Medulla oblongata (tissue), 1 donor: ENCODE data around the gene UGGT2.
"Not testable (repeated sequence)": the region's sequence is repeated elsewhere in the genome, so short reads cannot be mapped to it uniquely, and the experiment has no call there.

Experiments
- DNase-seq: peaks from one replicate; pipeline ENCODE4 v3.0.0-alpha.2; 2015; ENCODE audit errors: extremely low spot score

The UGGT2 gene

GRCh38 chr13:95801825-95802224, 251.4 kb downstream of the UGGT2 start:
- DNase-seq, result no peak

- no peak for DNase-seq
These were observed 252.8 kb downstream of the UGGT2 start for GRCh38 chr13:95800436-95800835.

GRCh38 chr13:95797016-95797415, 256.2 kb downstream of the UGGT2 start:
- DNase-seq, result no peak

DNA sequence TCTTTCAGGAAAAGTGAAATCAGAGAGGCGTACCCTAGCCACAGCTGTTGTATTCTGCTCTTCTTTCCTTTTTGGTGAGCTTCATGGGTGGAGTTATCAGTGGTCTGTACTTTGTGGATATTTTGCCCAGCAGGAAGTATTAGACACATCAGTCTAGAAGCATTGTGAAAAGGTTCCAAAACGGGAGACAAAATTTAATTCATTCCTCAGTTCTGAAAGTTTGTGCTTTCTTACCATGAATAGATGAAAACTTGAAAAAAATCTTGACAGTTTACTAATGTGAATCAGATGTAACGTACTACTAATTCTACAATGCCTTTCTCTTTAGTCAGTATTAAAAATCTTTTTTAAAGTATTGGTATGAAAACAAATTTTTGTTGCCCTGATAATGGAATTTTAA, 259.4 kb downstream of the UGGT2 start:
- DNase-seq, result no peak

DNA sequence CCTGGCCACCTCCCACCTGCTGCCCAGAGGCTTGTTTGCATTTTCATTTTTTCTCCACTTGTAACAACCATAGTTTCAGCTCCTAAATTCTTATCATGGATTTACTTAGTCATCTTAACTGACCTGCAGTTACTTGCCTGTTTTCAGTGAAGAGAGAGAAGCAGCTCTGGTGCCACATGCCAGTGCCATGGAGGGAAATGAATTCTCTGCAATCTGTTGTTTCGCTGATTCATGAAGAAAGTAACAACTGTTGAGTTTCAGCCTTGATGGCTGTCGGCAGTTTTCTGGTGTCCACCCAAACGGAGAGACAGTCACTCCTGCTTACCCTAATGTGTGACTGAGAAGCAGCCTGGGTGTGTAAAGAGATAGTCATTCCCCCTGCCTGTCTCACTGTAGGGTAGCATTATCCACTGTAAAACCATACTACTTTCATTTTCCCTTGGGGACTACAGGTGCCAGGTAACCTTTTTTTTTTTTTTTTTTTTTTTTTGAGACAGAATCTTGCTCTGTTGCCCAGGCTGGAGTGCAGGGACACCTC, 260.1 kb downstream of the UGGT2 start:
- no peak for DNase-seq

GRCh38 chr13:95791084-95791722, 262.0 kb downstream of the UGGT2 start:
- no peak for DNase-seq

DNA sequence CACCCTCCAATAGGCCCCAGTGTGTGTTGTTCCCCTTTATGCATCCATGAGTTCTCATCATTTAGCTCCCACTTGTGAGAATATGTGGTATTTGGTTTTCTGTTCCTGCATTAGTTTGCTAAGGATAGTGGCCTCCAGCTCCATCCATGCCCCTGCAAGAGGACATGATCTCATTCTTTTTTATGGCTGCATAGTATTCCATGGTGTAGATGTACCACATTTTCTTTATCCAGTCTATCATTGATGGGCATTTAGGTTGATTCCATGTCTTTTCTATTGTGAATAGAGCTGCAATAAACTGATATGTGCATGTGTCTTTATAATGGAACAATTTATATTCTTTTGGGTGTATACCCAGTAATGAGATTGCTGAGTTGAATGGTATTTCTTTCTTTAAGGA, 263.9 kb downstream of the UGGT2 start:
- not testable (repeated sequence) for DNase-seq

GRCh38 chr13:95788100-95788463, 265.1 kb downstream of the UGGT2 start:
- no peak for DNase-seq

DNA sequence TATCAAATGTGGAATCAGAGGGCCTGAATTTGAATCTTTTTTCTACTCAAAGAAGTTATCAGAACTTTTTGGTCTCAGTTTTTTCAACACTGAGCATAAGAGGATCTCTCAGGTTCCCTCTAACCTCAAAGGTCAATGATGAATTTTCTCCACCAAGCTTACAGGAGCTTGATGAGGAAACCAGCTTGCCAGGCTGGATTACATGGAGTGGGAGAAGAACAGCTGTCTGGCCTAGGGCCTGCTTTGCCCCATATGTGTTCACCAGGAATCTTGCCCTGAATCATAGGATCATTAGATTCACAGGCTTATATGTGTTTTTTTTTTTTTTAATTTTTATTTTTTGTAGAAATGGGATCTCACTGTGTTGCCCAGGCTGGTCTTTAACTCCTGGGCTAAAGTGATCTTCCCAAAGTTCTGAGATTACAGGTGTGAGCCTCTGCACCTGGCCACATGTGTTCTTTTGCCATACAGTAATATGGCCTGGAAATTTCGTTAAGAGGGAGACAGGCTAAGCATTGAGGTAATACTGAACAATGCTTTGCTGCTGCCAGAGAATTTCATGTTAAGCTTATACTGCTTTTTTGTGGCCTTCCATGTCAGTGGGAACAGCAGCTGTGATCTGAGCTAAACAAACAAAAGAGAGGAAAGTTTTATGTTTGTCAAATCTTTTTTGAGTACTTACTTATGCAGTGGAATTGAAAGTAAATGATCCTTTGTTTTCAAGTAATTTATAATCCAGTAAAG, 265.7 kb downstream of the UGGT2 start:
- no peak for DNase-seq

- DNase-seq, result no peak
These were observed 268.3 kb downstream of the UGGT2 start for GRCh38 chr13:95784900-95785290.

- no peak for DNase-seq
These were observed 268.9 kb downstream of the UGGT2 start for GRCh38 chr13:95784161-95784899.

DNA sequence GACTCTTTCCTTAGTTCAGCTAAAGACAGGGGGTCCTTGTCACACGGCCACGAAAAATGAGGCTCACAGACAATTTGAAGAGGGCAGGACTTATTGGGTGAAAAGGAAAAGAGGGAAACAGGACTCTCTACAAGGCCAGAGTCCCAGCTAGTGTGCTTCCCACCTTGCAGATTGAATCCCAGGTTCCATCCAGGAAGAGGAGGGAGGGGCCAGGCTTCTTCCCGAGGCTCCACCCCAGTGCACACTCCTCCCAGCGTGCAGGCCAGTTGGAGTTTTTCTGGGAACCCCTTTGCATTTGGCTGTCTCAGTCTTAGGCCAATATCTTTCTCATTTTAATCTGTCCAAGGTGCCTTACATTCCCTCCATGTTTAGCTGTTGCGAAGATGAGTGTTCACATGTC, 269.5 kb downstream of the UGGT2 start:
- no peak for DNase-seq

- DNase-seq, result not testable (repeated sequence)
These were observed 271.3 kb downstream of the UGGT2 start for GRCh38 chr13:95781940-95782339.

DNA sequence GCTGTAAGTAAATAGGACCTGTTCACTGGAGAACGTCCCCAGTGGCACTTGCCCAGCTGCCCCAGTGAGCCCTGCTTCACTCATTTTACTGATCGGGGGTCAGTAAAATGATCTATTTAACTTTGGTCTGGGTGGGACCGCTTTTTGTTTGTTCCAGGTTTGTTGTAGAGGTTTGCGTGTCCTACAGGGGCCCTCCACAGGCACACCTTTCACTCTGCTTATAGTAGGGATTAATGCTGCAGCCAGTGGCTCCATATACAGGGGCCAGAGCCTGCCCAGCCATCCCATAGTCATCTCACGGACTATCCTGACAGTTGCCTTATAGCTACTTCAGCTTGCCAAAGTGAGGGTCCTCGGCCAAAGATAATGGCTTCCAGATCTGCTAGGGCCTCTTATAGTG, 272.2 kb downstream of the UGGT2 start:
- no peak for DNase-seq

DNA sequence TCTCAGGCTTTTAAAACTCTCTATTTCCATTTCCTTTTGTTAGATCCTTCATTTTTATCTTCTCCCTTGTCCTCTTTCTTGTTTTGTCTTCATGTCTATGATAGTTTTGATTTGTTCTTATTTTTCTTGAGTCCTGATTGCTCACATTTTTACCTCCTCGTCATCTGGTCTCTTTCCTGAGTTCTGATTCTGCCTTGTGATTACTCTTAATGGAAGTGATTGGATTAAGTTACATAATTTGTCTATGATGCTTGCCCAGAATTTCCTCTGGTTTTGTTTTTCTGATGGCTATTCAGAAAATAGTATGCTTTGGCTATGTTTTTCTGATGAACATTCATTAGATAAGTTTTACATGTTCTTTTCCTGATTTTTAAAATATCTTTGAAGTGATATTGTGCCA, 273.7 kb downstream of the UGGT2 start:
- no peak for DNase-seq

DNA sequence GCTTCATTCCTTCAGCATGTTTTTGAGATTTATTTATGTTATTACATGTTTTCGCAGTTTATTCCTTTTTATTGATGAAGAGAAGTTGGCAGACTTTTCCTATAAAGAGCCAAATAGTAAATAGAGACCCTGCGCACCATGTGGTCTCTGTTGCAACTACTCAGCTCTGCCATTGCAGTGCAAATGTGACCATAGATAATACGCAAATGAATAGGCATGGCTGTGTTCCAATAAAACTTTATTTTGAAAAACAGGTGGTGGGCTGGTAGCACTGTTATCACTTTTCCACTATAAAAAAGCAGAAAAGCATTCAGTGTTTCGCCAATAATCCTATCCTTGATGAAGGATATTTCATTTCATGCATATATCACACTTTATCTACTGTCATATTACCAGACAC, 281.3 kb downstream of the UGGT2 start:
- DNase-seq, result no peak

DNA sequence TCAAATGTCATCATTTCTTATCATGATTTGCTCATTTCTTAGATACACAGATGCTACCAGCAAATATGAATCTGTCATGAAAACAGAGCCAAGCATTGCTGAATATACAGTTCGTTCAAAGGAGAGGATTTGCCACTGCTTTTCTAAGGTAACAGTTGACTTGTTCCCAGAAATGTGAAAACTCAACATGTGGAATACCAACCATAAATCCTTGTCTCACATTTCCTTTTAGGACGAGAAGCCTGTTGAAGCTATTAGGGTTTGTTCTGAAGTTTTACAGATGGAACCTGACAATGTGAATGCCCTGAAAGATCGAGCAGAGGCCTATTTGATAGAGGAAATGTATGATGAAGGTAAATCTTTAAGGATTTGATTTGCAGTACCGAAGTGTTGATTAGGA, 289.6 kb downstream of the UGGT2 start:
- DNase-seq, result no peak

DNA sequence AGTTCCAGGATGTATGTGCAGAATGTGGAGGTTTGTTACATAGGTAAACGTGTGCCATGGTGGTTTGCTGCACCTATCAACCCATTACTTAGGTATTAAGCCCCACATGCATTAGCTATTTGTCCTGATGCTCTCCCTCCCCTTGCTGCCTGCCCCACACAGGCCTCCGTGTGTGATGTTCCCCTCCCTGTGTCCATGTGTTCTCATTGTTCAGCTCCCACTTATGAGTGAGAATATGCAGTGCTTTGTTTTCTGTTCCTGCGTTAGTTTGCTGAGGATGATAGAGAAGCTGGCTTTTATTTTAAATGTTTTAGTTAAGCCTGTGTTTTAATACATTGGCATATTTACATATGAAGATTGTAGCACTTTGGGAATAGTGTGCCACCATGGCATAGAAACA, 290.6 kb downstream of the UGGT2 start:
- DNase-seq, result peak; percentile 60

DNA sequence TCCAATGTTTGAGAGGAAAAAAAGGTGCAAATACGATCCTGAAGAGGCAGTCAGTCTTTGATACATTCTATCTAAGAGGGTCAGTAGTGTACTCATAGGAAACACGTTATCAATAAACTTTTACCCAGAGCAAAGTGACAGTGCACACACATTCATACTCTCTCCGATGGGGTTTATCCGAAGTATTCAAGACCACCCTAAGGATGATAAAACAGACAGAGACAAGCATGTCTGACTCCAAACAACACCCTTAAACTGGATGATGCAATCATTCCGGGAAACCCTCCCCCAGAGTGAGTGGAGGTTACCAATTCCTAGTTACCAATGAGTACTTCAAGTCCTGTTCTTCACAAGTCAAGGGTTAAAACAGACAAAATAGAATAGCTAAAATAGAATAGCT, 297.1 kb downstream of the UGGT2 start:
- DNase-seq, result no peak

DNA sequence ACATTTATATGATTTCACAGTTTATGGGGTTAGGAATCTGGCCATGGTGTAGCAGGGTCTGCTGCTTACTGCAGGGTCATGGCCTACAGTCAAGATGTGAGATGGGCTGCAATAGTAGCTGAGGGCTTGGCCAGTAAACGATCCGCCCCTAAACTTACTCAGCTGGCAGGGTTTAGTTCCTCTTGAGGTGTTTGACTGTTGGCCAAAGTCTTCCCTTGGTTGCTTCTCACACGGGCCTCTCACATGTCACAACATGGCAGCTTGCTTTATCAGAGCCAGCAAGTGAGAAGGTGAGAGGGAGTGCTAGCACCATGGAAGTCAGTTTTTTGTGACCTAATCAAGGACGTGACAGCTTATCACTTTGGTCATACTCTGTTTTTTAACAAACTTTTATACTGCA, 299.1 kb downstream of the UGGT2 start:
- no peak for DNase-seq

DNA sequence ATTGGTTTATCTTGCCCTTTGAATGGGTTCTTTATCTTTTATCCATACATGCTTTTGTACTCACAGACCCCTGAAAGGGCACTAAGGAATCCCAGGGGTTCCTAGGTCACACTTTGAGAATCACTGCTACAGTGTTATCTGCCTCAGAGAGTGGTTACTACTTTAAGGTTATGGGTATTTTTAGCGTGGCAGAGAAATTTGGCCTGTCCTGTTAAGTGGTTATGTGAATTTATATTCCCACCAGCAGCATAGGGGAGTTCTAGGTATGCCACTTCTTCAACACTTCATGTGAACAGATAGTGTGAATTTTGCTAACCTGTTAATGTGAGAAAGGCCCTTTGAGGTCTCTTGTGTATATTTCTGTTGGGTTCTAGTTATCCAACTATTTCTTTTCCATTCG, 300.5 kb downstream of the UGGT2 start:
- DNase-seq, result no peak
